T-helper 1 cell (primary cell): ENCODE data around the gene LILRB3.
A peak's percentile ranks its signal among the peaks of the same experiment; 100 is the strongest.
"Not testable (repeated sequence)": the region's sequence is repeated elsewhere in the genome, so short reads cannot be mapped to it uniquely, and the experiment has no call there.

ENCODE experiments used
- DNase-seq, 5 donors: peaks; one replicate each; pipeline ENCODE4 v3.0.0-alpha.2; 2012 to 2020

LILRB3 gene

GRCh38 chr19:54242234-54242633, 19.4 kb upstream of the LILRB3 start:
- DNase-seq = not testable (repeated sequence)

- not testable (repeated sequence) for DNase-seq
These were observed 17.8 kb upstream of the LILRB3 start for GRCh38 chr19:54240372-54241336.

- DNase-seq = not testable (repeated sequence)
These were observed 16.9 kb upstream of the LILRB3 start for GRCh38 chr19:54239491-54240371.

GRCh38 chr19:54233941-54234340, 11.1 kb upstream of the LILRB3 start:
- no peak for DNase-seq

- peak; percentile 61 to 82 (median 75) for DNase-seq
These were observed 8.5 kb upstream of the LILRB3 start for GRCh38 chr19:54231077-54231931.

GRCh38 chr19:54230031-54230430, 7.2 kb upstream of the LILRB3 start:
- DNase-seq = no peak

GRCh38 chr19:54229146-54229545, 6.3 kb upstream of the LILRB3 start:
- no peak for DNase-seq

GRCh38 chr19:54224619-54225018, 1.8 kb upstream of the LILRB3 start:
- not testable (repeated sequence) for DNase-seq

GRCh38 chr19:54223937-54224281, 1.1 kb upstream of the LILRB3 start:
- DNase-seq = not testable (repeated sequence)

GRCh38 chr19:54223277-54223936, 600 bp upstream of the LILRB3 start:
- not testable (repeated sequence) for DNase-seq

- not testable (repeated sequence) for DNase-seq
These were observed 860 bp downstream of the LILRB3 start for GRCh38 chr19:54221947-54222346.

- not testable (repeated sequence) for DNase-seq
These were observed 3.1 kb downstream of the LILRB3 start for GRCh38 chr19:54219702-54220101.

- DNase-seq = no peak
These were observed 3.7 kb downstream of the LILRB3 start for GRCh38 chr19:54218960-54219661.

GRCh38 chr19:54218259-54218658, 4.5 kb downstream of the LILRB3 start:
- no peak for DNase-seq

GRCh38 chr19:54217517-54218247, 5.1 kb downstream of the LILRB3 start:
- DNase-seq = not testable (repeated sequence)

- DNase-seq = no peak
These were observed 5.9 kb downstream of the LILRB3 start for GRCh38 chr19:54216869-54217268.

- not testable (repeated sequence) for DNase-seq
These were observed 8.1 kb downstream of the LILRB3 start for GRCh38 chr19:54214734-54215133.

- not testable (repeated sequence) for DNase-seq
These were observed 8.6 kb downstream of the LILRB3 start for GRCh38 chr19:54214217-54214616.

GRCh38 chr19:54211235-54211634, 11.6 kb downstream of the LILRB3 start:
- DNase-seq = no peak

- no peak for DNase-seq
These were observed 12.9 kb downstream of the LILRB3 start for GRCh38 chr19:54209811-54210494.
